ENCODE results near the gene SLC16A11.

Gene SLC16A11

GRCh38 chr17:7083592-7083991 lies 39.7 kb upstream of the SLC16A11 start:
- no peaks in the 10 kb centered on the region for H3K9me3 ChIP-seq (ENCODE audit: control insufficient read depth, insufficient read depth, low read length)
- H3F3A ChIP-seq (ENCODE audit: control insufficient read depth, insufficient read depth): no peaks in the 10 kb centered on the region
- peaks cover 8% of the 10 kb centered on the region; the same call in 1 of the 2 replicates for H3K27me3 ChIP-seq (ENCODE audit: control insufficient read depth, low read length)
- TF ChIP-seq, protein P1, sequence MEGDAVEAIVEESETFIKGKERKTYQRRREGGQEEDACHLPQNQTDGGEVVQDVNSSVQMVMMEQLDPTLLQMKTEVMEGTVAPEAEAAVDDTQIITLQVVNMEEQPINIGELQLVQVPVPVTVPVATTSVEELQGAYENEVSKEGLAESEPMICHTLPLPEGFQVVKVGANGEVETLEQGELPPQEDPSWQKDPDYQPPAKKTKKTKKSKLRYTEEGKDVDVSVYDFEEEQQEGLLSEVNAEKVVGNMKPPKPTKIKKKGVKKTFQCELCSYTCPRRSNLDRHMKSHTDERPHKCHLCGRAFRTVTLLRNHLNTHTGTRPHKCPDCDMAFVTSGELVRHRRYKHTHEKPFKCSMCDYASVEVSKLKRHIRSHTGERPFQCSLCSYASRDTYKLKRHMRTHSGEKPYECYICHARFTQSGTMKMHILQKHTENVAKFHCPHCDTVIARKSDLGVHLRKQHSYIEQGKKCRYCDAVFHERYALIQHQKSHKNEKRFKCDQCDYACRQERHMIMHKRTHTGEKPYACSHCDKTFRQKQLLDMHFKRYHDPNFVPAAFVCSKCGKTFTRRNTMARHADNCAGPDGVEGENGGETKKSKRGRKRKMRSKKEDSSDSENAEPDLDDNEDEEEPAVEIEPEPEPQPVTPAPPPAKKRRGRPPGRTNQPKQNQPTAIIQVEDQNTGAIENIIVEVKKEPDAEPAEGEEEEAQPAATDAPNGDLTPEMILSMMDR (IDR thresholded peaks at IDR 0.05; ENCODE audit: low read depth, low read length, poor library complexity, severe bottlenecking): no peak
- no peak for TF ChIP-seq EZH2phosphoT487 (IDR thresholded peaks at IDR 0.05; ENCODE audit: borderline replicate concordance, low read length)
- no peak overlapping the region for H3K27ac ChIP-seq (ENCODE audit: low read depth, low read length)
- no peaks in the 10 kb centered on the region for H3K4me1 ChIP-seq (ENCODE audit: control insufficient read depth, low read length)
- H3K36me3 ChIP-seq (ENCODE audit: control insufficient read depth, low read length): no peaks in the 10 kb centered on the region
- H3K4me3 ChIP-seq (ENCODE audit: low read length): no peak overlapping the region
- H4K20me1 ChIP-seq (ENCODE audit: control insufficient read depth, insufficient read depth, low read depth, low read length): no peaks in the 10 kb centered on the region
- H3K9me2 ChIP-seq (replicated peaks; ENCODE audit: control insufficient read depth, low read length): no peaks in the 10 kb centered on the region
- H3K4me2 ChIP-seq (ENCODE audit: low read length): no peak overlapping the region
- no peaks in the 10 kb centered on the region for H3K79me2 ChIP-seq (ENCODE audit: control insufficient read depth, low read length)

DNA sequence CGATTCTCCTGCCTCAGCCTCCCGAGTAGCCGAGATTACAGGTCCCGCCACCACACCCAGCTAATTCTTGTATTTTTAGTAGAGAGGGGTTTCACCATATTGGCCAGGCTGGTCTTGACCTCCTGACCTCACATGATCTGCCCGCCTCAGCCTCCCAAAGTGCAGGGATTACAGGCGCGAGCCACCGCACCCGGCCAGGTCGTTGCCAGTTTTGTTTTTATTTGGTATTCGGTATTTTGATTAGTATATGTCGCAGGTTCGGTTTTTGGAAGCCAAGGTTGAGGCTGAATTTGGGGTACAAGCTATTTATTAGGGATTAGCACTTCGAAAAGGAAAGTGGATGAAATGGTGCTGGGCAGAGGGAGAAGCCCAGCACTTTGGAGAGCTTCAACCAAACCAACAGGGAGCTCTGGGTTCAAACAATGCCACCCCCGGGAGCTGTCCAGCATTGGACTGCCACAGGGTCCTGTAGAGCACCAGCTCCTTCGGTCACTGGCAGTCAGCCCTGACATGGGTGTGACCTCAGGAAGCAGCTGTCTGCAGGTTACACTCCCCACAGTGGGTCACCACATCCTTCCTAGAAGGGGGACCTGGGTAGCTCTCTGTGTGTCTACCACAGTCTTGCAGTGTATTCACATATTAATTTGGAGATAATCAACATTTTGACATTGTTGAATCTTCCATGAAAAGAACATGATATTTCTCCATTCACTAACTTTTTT lies 37.6 kb upstream of the SLC16A11 start:
- Histone ChIP-seq H3K36me3 (ENCODE audit: control insufficient read depth, low read length) (no peaks in the 10 kb centered on the region), H3K79me2 (ENCODE audit: control insufficient read depth, low read length) (no peaks in the 10 kb centered on the region)

GRCh38 chr17:7080456-7081041 lies 36.7 kb upstream of the SLC16A11 start:
- Histone ChIP-seq H3K27me3 (ENCODE audit: control insufficient read depth, low read length) (peaks cover 8% of the 10 kb centered on the region; the same call in 1 of the 2 replicates), H3K36me3 (ENCODE audit: control insufficient read depth, low read length) (no peaks in the 10 kb centered on the region), H3K9me2 (replicated peaks; ENCODE audit: control insufficient read depth, low read length) (no peaks in the 10 kb centered on the region), H3K27ac (ENCODE audit: low read depth, low read length) (no peak overlapping the region), H3K4me2 (ENCODE audit: low read length) (no peak overlapping the region), H3K79me2 (ENCODE audit: control insufficient read depth, low read length) (no peaks in the 10 kb centered on the region), H3K4me1 (ENCODE audit: control insufficient read depth, low read length) (no peaks in the 10 kb centered on the region), H3K4me3 (ENCODE audit: low read length) (no peak overlapping the region), H4K20me1 (ENCODE audit: control insufficient read depth, insufficient read depth, low read depth, low read length) (no peaks in the 10 kb centered on the region), H3K9me3 (ENCODE audit: control insufficient read depth, insufficient read depth, low read length) (no peaks in the 10 kb centered on the region), H3F3A (ENCODE audit: control insufficient read depth, insufficient read depth) (no peaks in the 10 kb centered on the region)
- TF ChIP-seq, protein P1 (IDR thresholded peaks at IDR 0.05; ENCODE audit: low read depth, low read length, poor library complexity, severe bottlenecking): no peak
- TF ChIP-seq EZH2phosphoT487 (IDR thresholded peaks at IDR 0.05; ENCODE audit: borderline replicate concordance, low read length): no peak

More for the DNA sequence above, 37.6 kb upstream of the SLC16A11 start:
- Histone ChIP-seq H3K4me1 (ENCODE audit: control insufficient read depth, low read length) (no peaks in the 10 kb centered on the region), H3K27ac (ENCODE audit: low read depth, low read length) (no peak overlapping the region), H3F3A (ENCODE audit: control insufficient read depth, insufficient read depth) (no peaks in the 10 kb centered on the region), H3K27me3 (ENCODE audit: control insufficient read depth, low read length) (peaks cover 8% of the 10 kb centered on the region; the same call in 1 of the 2 replicates), H3K4me3 (ENCODE audit: low read length) (no peak overlapping the region), H3K9me3 (ENCODE audit: control insufficient read depth, insufficient read depth, low read length) (no peaks in the 10 kb centered on the region), H4K20me1 (ENCODE audit: control insufficient read depth, insufficient read depth, low read depth, low read length) (no peaks in the 10 kb centered on the region), H3K4me2 (ENCODE audit: low read length) (no peak overlapping the region), H3K9me2 (replicated peaks; ENCODE audit: control insufficient read depth, low read length) (no peaks in the 10 kb centered on the region)
- no peak for TF ChIP-seq EZH2phosphoT487 (IDR thresholded peaks at IDR 0.05; ENCODE audit: borderline replicate concordance, low read length)
- TF ChIP-seq, protein P1 (IDR thresholded peaks at IDR 0.05; ENCODE audit: low read depth, low read length, poor library complexity, severe bottlenecking): no peak
